ENCODE results near the gene RUNX1.

GRCh38 chr21:35044128-35044527, 5.0 kb downstream of the RUNX1 start:
- TF ChIP-seq POLR2A (IDR thresholded peaks at IDR 0.05; ENCODE audit: low read length) (no peak), GATA1 (IDR thresholded peaks at IDR 0.05; ENCODE audit: low read depth, low read length) (no peak)

All from erythroblast (primary cell).